Activated T-cell treated with anti-CD3 and anti-CD28 coated beads, Interleukin-2, amount 50 U/mL, for 4 hours (primary cell): Measurements from ENCODE around the gene COX5A. TPM values are rescaled to one million over a fixed set of nuclear protein-coding genes. Genes with fewer than 3 reads are reported as not detected.

Experiments used
- ATAC-seq, 2 donors: fragments of 200-7000 bp; cut with Tn5 transposase; one replicate each; pipeline ENCODE4 v1.10.0; 2021
- DNase-seq: peaks from one replicate; pipeline ENCODE4 v3.0.0-alpha.2; 2020
- H3K27me3 Mint-ChIP-seq: one replicate; pipeline ENCODE4 v1.8.0; 2021; ENCODE audit warnings: low read depth, mixed read lengths
- H3K36me3 Mint-ChIP-seq: one replicate; pipeline ENCODE4 v1.8.0; 2022; ENCODE audit warnings: mixed read lengths; ENCODE audit not compliant: insufficient read depth
- H3K4me1 Mint-ChIP-seq: one replicate; pipeline ENCODE4 v1.8.0; 2021; ENCODE audit warnings: low read depth, mixed read lengths
- H3K4me3 Mint-ChIP-seq: one replicate; pipeline ENCODE4 v1.8.0; 2021; ENCODE audit warnings: mild to moderate bottlenecking, moderate library complexity, mixed read lengths
- H3K9me3 Mint-ChIP-seq: one replicate; pipeline ENCODE4 v1.8.0; 2021; ENCODE audit warnings: mixed read lengths
- total RNA-seq, 3 donors: library from RNA; stranded (reverse); gene quantifications; one replicate each; pipeline ENCODE4 v1.2.1, GENCODE V29; 2021

COX5A gene
- total RNA-seq, 3 donors from 2014 or later, result 257 to 291 (median 290) TPM

DNA sequence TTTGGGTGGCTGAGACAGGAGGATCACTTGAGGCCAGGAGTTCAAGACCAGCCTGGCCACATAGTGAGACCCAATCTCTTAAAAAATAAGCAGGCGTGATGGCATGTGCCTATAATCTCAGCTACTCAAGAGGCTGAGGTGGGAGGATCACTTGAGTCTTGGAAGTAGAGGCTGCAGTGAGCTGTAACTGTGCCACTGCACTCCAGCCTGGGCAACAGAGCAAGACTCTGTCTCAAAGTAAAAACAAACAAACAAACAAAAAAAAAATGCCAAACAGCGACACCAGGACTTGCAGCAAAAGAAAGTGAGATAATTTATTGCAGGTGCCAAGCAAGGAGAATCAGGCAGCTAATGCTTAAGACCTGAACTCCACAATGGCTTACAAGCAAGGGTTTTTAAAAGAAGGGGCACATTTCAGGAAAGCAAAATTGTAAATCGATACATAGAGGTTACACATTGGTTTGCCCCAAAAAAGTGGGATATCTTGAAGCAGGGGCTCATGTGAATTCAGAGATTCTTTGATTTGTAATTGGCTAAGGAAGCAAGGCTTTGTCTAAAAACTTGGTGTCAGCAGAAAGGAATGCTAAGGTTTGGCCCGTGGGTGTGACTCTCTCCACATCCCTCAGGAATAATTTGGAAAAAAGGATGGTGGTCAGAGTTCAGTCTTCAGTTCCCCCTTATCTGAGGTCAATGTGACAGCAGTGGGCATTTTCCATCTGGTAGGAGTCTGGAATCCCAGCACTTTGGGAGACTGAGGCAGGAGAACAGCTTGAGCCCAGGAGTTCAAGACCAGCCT, 53.2 kb downstream of the COX5A start:
- Mint-ChIP-seq H3K9me3 (no peaks in the 10 kb centered on the region), H3K4me3 (no peak overlapping the region), H3K27me3 (peaks cover 1% of the 10 kb centered on the region), H3K36me3 (no peaks in the 10 kb centered on the region), H3K4me1 (peaks cover 15% of the 10 kb centered on the region)
- DNase-seq (no peak), ATAC-seq (no peak)

DNA sequence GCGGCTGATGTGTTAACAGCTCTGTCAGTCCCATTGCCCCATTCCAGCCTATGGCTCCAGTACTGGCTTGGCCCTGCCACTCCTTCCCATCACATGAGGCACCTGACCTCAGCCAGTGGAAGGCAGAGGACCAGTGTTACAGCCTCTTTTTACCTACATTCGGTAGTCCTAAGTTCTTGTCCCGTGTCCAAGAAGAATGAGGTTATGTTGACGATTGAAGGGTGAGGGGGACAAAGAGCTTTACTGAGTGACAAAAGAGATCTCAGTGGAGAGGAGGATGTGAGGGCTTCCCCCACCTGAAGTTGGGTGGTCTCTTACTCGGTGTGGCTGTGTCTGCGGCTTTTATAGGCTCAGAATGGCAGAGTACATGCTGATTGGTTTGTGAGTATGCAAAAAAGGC, 55.3 kb downstream of the COX5A start:
- no peak for DNase-seq

DNA sequence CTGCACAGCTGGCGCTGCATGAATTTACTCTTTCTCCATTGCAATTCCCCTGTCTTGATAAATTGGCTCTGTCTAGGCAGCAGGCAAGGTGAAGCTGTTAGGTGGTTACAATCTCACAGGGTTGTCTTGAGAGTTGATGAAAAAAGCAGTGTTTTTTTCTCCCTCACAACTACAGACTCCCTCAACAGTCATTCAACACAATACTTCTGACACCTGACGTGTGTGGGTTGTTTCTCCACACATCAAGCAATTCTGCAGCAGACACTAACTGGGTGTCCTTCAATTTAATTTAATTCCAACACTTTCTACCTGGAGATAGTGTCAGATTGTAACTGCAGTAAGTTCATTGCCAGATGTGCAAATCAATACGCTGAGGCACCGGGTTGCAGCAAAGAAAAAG, 59.6 kb downstream of the COX5A start:
- DNase-seq (no peak), ATAC-seq (no peak)
- Mint-ChIP-seq H3K4me1 (peaks cover 7% of the 10 kb centered on the region), H3K36me3 (no peaks in the 10 kb centered on the region), H3K9me3 (no peaks in the 10 kb centered on the region), H3K27me3 (peaks cover 1% of the 10 kb centered on the region), H3K4me3 (no peak overlapping the region)

More for the DNA sequence above, 55.3 kb downstream of the COX5A start:
- H3K9me3 Mint-ChIP-seq, result no peaks in the 10 kb centered on the region
- peaks cover 7% of the 10 kb centered on the region for H3K4me1 Mint-ChIP-seq
- peaks cover 1% of the 10 kb centered on the region for H3K27me3 Mint-ChIP-seq
- H3K4me3 Mint-ChIP-seq, result no peak overlapping the region
- no peaks in the 10 kb centered on the region for H3K36me3 Mint-ChIP-seq
- ATAC-seq, result no peak

DNA sequence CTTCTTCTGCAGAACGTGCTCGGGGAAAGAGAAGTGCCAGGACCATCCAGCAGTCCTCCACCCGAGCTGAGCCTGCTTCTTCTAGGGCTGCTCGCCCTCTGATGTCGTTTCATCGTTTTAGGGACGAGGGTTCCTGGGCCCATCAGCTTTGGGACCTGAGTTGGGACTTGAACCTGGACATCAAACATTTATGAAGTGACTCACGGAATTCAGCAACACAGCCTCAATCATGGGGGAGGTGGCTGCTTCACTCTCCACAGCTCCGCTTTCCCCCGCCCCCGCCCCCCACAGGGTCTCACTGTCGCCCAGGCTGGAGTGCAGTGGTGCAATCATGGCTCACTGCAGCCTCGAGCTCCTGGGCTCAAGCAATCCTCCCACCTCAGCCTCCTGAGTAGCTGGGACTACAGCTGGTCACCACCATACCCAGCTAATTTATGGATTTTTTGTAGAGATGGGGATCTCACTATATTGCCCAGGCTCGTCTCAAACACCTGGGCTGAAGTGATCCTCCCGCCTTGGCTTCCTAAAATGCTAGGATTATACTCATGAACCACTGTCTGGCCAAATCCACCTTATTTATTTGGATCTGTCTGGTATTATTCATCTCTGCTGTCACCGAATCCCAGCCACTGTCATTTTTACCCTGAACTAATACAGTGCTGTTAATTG, 64.0 kb downstream of the COX5A start:
- ATAC-seq, result no peak
- peaks cover 44% of the 10 kb centered on the region for H3K4me1 Mint-ChIP-seq
- peaks cover 2% of the 10 kb centered on the region for H3K36me3 Mint-ChIP-seq
- no peaks in the 10 kb centered on the region for H3K9me3 Mint-ChIP-seq
- no peak for DNase-seq
- H3K4me3 Mint-ChIP-seq, result peak overlapping the region; percentile 99
- no peaks in the 10 kb centered on the region for H3K27me3 Mint-ChIP-seq

DNA sequence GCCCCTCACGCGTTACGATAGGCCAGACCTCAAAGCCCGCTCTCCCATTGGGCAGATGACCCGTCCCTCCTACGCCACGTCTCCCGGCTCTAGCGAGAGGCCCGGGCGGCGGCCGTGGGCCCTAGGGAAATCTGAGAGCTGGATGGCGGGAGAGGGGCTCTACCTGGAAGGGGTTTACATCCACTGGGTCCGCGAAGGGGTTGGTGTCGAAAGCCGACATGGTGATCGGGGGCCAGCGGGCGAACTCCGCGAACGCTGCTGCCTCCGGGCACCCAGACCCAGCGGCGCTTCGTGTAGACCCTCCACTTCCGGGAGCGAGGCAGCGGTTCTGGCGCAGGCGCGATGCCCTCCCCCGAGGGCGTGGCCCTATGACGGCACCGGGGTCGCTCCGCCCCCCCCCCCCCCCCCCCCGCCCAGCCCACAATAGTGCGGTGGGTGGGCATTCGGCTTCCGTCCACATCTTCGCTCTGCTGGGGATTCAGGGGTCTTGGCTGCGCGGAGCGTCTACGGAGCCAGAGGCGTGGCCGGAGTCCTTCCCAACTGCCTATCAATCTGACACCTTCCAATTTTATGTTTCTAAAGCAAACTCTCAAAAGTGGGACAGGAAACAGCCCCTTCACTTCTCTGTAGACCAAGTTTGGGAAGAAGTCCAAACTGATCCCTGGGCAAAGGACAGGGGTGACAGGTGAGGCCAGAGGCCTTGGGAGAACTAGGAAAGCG, 64.7 kb downstream of the COX5A start, which contains the start of gene SCAMP2:
TSS of gene SCAMP2 (minus strand) at position 330 of the 720 bp plus-strand sequence. CDS start at position 220, 110 bp downstream.
- H3K9me3 Mint-ChIP-seq, result no peaks in the 10 kb centered on the region
- H3K36me3 Mint-ChIP-seq, result peaks cover 2% of the 10 kb centered on the region
- H3K4me3 Mint-ChIP-seq, result peak within 1 kb of the TSS; percentile 99
- ATAC-seq, result peak; percentile 92 to 95
- peak; percentile 84 for DNase-seq
- H3K27me3 Mint-ChIP-seq, result no peaks in the 10 kb centered on the region
- peaks cover 50% of the 10 kb centered on the region for H3K4me1 Mint-ChIP-seq

DNA sequence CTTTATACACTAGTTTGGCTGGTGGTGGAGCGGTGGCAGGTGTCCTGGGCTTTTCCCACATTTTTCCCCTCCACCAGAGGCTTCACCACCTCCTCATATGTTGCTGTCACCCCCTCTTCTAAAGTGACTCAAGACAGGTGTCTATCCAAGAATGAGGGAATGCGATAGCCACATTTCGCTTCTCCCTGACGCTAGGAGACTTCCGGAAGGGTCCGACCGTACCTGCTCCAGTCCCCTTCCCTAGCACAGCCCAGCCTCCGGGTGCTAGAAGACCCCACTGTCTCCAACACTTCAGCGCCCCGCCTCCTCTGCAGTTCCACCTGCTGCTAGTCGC, 65.2 kb downstream of the COX5A start:
- H3K36me3 Mint-ChIP-seq, result peaks cover 7% of the 10 kb centered on the region
- no peaks in the 10 kb centered on the region for H3K9me3 Mint-ChIP-seq
- peaks cover 55% of the 10 kb centered on the region for H3K4me1 Mint-ChIP-seq
- no peaks in the 10 kb centered on the region for H3K27me3 Mint-ChIP-seq
- no peak for DNase-seq
- no peak for ATAC-seq
- peak overlapping the region; percentile 99 for H3K4me3 Mint-ChIP-seq

DNA sequence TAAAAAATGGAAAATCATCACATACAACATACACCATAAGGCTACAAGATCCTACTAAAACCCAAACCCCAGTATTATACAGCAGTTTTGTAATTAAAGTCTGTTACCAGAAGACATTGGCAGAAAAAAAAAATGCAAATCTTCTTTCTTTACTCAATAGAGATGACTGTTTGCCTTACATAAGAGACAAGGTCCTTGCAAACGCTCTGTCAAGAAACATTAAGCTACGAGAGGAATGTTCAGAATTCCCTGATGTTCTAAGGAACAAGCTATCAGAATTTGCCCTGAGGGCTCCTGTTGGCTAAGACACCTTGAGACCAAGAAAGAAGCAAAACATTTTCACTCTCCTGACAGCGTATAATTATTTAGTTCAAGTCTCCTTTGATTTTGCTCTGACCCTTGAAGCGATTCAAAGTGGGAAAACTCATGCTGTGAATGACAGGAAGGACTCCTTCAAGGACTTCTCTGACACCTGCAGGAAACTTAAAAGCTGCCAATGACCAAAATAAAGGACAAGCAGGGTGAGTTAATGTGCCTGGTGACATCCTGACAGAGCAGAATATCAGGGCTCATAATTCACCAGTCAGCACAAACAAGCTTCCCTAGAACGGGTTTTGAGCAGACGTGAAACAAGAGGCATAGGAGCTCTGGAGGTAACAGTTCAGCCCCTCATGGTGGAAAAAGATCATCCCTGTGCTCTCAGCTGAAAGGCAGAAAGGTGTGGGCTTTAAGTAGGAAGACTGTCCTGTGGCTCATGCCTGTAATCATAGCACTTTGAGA, 67.2 kb downstream of the COX5A start:
- H3K36me3 Mint-ChIP-seq, result peaks cover 18% of the 10 kb centered on the region
- DNase-seq, result no peak
- H3K4me1 Mint-ChIP-seq, result peaks cover 75% of the 10 kb centered on the region
- H3K27me3 Mint-ChIP-seq, result no peaks in the 10 kb centered on the region
- ATAC-seq, result no peak
- no peaks in the 10 kb centered on the region for H3K9me3 Mint-ChIP-seq
- peak overlapping the region; percentile 99 for H3K4me3 Mint-ChIP-seq

Other genes starting within 250 kb of the COX5A start
- gene EDC3, start 242.0 kb downstream of the COX5A start, total RNA-seq, result 10 to 100 TPM; 52.2 to 57.1 (median 56.6) TPM
- gene CYP1A1, start 212.5 kb downstream of the COX5A start, total RNA-seq, result under 1 TPM; 0.60 to 0.90 (median 0.76) TPM
- under 1 TPM in 1 of 3 donors, not detected in 2; 0.08 TPM for gene CYP1A2, start 189.2 kb downstream of the COX5A start, total RNA-seq
- 100 to 1,000 TPM; 368 to 412 (median 397) TPM for gene CSK, start 156.0 kb downstream of the COX5A start, total RNA-seq
- gene LMAN1L, start 125.2 kb downstream of the COX5A start, total RNA-seq, result under 1 TPM; 0.30 to 0.55 (median 0.40) TPM
- gene CPLX3, start 111.4 kb downstream of the COX5A start, total RNA-seq, result under 1 TPM in 2 of 3 donors, not detected in 1; 0.23 to 0.32 TPM
- 10 to 100 TPM; 52.8 to 64.7 (median 64.0) TPM for gene ULK3, start 94.9 kb downstream of the COX5A start, total RNA-seq
- 10 to 100 TPM; 81.7 to 91.0 (median 82.9) TPM for gene SCAMP2, start 64.7 kb downstream of the COX5A start, total RNA-seq
- 10 to 100 TPM; 37.4 to 53.1 (median 46.6) TPM for gene MPI, start 48.0 kb downstream of the COX5A start, total RNA-seq
- 10 to 100 TPM; 23.6 to 26.6 (median 26.4) TPM for gene FAM219B, start 31.2 kb downstream of the COX5A start, total RNA-seq
- 10 to 100 TPM; 10.7 to 15.1 (median 13.3) TPM for gene RPP25, start 18.7 kb upstream of the COX5A start, total RNA-seq
- gene SCAMP5, start 57.5 kb upstream of the COX5A start, total RNA-seq, result 1 to 10 TPM in 2 of 3 donors, under 1 TPM in 1; 0.90 to 6.7 (median 1.8) TPM
- gene PPCDC, start 85.5 kb upstream of the COX5A start, total RNA-seq, result 10 to 100 TPM; 15.4 to 17.9 (median 17.8) TPM